Transverse colon (tissue), 3 donors: ENCODE data around the gene KCNG3.

Experiments used
- POLR2A ChIP-seq: fragments of 450-650 bp; IDR thresholded peaks from one replicate; pipeline ENCODE4 v1.6.1; 2016; ENCODE audit warnings: antibody characterized with exemption, mild to moderate bottlenecking, moderate library complexity
- TF ChIP-seq, protein P1 (sequence below), 5 experiments: fragments of 200-600 bp in 3 of 5; fragments of 450-650 bp in 2 of 5; sonication (generic) in 3 of 5; IDR thresholded peaks; 1 replicate in 2 of 5; 2 replicates in 3 of 5; pipeline ENCODE4 v1.5.1; 2016 to 2017; ENCODE audit warnings: antibody characterized with exemption in 5 of 5, inconsistent platforms in 3 of 5, mild to moderate bottlenecking in 2 of 5, moderate library complexity in 1 of 5

DNA sequence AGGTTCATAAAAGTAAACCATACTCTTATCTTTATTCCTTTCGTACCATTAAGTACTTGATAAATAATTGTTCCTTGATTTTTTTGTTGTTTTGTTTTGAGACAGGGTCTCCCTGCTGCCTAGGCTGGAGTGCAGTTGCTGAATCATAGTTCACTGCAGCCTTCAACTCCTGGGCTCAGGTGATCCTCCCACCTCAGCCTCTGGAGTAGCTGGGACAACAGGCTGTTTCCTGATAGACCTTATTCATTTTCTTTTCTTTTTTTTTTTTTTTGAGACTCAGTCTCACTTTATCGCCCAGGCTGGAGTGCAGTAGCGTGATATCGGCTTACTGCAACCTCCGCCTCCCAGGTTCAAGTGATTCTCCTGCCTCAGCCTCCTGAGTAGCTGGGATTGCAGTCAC, 5.5 kb downstream of the KCNG3 start:
- no peak for TF ChIP-seq POLR2A
- TF ChIP-seq, protein P1, sequence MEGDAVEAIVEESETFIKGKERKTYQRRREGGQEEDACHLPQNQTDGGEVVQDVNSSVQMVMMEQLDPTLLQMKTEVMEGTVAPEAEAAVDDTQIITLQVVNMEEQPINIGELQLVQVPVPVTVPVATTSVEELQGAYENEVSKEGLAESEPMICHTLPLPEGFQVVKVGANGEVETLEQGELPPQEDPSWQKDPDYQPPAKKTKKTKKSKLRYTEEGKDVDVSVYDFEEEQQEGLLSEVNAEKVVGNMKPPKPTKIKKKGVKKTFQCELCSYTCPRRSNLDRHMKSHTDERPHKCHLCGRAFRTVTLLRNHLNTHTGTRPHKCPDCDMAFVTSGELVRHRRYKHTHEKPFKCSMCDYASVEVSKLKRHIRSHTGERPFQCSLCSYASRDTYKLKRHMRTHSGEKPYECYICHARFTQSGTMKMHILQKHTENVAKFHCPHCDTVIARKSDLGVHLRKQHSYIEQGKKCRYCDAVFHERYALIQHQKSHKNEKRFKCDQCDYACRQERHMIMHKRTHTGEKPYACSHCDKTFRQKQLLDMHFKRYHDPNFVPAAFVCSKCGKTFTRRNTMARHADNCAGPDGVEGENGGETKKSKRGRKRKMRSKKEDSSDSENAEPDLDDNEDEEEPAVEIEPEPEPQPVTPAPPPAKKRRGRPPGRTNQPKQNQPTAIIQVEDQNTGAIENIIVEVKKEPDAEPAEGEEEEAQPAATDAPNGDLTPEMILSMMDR (IDR thresholded peaks at IDR 0.05) = no peak
